ENCODE results near the gene GGTLC1.

DNA sequence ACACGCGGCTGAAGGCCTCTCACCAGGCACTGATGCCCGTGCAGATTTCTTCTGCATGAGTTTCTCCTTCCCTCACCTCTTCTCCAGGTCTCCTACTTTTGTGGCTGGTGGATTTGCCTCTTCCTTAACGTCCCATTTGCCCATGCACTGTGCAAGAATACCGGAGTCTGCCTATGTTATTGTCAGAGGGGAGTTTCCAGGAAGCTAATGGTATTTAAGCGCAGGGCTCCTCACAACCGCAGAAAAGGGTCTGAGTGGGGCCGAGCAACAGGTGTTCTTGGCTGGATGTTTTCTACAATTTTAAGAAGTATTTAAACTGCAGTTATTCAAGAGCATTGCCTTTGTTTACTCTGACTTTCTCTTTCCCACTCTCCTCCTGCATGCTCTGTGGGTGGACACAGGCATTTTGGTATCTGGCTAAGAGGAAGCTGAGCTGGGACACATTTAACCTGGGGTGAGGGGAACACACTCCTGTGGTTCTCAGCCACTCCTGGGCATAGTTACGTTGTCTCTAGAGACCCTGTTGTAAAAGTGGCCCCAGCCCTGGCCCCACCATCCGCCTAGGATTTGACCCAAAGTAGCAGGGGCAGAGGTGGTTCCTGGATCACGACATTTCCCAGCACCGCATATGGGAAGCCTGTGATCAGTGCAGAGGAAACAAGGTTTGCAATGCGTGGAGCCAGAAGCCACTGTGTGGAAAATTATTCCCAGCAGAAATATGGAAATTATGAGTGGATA lies 34.4 kb downstream of the GGTLC1 start:
- TF ChIP-seq FOSL1 (IDR thresholded peaks at IDR 0.05; ENCODE audit: insufficient read depth, low read depth, low read length): no peak
- no peak for TF ChIP-seq CTCF (IDR thresholded peaks at IDR 0.05; ENCODE audit: control extremely low read depth in 1 of 3, insufficient read depth in 1 of 3, low read depth in 1 of 3, low read length in 3 of 3)
- TF ChIP-seq CHD1 (IDR thresholded peaks at IDR 0.05; ENCODE audit: low read depth, low read length): no peak
- no peak for TF ChIP-seq CEBPB (IDR thresholded peaks at IDR 0.05; ENCODE audit: low read depth, low read length)
- no peak for TF ChIP-seq JUN (IDR thresholded peaks at IDR 0.05; ENCODE audit: low read depth, low read length)
- no peak for TF ChIP-seq POLR2A (IDR thresholded peaks at IDR 0.05; ENCODE audit: control extremely low read depth in 1 of 2, low read depth in 2 of 2, low read length in 2 of 2)
- no peak for TF ChIP-seq EGR1 (IDR thresholded peaks at IDR 0.05; ENCODE audit: borderline replicate concordance, low read depth, low read length)
- TF ChIP-seq GTF2F1 (IDR thresholded peaks at IDR 0.05; ENCODE audit: borderline replicate concordance, low read depth, low read length): no peak
- TF ChIP-seq, protein P1, sequence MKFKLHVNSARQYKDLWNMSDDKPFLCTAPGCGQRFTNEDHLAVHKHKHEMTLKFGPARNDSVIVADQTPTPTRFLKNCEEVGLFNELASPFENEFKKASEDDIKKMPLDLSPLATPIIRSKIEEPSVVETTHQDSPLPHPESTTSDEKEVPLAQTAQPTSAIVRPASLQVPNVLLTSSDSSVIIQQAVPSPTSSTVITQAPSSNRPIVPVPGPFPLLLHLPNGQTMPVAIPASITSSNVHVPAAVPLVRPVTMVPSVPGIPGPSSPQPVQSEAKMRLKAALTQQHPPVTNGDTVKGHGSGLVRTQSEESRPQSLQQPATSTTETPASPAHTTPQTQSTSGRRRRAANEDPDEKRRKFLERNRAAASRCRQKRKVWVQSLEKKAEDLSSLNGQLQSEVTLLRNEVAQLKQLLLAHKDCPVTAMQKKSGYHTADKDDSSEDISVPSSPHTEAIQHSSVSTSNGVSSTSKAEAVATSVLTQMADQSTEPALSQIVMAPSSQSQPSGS (IDR thresholded peaks at IDR 0.05; ENCODE audit: low read length): no peak
- no peak for TF ChIP-seq EZH2 (IDR thresholded peaks at IDR 0.05; ENCODE audit: low read depth, low read length, severe bottlenecking)
- TF ChIP-seq, protein P2, sequence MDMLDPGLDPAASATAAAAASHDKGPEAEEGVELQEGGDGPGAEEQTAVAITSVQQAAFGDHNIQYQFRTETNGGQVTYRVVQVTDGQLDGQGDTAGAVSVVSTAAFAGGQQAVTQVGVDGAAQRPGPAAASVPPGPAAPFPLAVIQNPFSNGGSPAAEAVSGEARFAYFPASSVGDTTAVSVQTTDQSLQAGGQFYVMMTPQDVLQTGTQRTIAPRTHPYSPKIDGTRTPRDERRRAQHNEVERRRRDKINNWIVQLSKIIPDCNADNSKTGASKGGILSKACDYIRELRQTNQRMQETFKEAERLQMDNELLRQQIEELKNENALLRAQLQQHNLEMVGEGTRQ (IDR thresholded peaks at IDR 0.05; ENCODE audit: low read length): no peak
- TF ChIP-seq CHD2 (IDR thresholded peaks at IDR 0.05; ENCODE audit: low read length): no peak

All from H1 (cell line).